Fibroblast of skin of right biceps (primary cell): Measurements from ENCODE around the gene CCR5AS.
A peak's percentile ranks its signal among the peaks of the same experiment; 100 is the strongest.
"Not testable (repeated sequence)": the region's sequence is repeated elsewhere in the genome, so short reads cannot be mapped to it uniquely, and the experiment has no call there.

Source experiments
- DNase-seq: peaks from one replicate; pipeline ENCODE4 v3.0.0-alpha.2; 2013

The CCR5AS gene

DNA sequence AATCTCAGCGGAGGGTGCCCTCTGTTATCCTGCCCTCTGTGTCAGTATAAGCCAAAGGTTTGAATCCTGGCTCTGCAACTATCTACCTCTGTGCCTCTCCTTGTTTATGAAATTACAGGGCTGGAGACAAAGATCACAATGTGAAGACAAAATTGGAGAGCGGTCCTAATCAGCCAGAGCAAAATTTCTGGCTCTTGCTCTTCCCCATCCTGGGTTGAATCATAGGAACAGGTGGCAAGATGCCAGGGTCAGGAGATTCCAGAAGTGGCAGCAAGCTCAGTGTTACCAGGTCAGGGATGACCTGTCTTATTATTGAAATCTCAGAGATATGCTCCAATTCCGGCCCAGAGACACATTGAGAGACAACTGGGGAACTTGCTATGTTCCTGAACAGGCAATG is 55.2 kb downstream of the CCR5AS start:
- DNase-seq = no peak

DNA sequence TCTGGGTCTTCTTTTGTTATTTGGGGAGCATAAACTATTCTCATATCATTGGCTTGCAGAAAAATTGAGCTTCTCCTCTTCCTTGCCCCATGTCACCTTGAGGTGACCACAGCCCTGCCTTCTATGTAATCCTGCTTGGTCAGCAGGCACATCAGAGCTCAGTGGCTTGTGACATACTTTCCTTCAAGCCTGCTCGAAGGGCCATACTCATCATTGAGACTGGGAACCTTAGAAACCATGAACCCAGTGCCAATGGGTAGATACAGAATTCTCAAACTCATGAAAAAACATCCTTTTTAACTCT is 56.7 kb downstream of the CCR5AS start:
- DNase-seq = no peak

DNA sequence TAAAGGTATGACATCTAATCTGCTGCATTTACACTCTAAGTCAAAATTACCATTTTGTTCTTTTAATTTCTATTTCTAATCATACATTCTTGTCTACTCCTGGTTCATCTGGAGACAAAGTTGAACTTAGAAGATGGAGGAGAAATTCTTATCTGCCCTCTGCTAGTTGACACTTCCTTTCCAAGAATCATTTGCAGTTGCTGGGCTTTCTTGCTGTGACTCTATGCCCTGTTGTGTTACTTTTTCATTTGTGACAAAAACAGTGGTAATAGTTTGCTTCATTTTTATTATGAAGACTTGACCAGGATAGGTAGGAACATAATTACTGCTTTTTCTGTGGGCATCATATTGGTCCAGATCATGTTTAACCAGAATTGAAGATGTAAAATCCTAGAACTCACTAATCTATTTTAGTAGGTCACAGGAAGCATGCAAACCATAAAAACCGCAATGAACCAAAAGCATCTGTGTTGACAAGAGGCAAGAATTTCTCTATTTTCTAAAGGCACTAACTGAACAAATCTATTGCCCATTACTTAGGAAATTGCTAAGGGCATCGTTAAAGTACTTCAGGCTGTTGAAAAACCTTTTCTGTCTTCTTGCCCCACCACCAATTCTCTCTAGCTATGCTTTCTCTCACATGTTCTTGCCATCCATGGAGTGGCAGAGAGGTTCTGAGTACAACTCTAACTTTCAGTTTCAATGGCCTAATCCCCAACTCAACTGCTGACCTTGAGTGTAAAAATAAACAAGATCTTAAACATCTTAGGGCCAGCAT is 57.2 kb downstream of the CCR5AS start:
- no peak for DNase-seq

DNA sequence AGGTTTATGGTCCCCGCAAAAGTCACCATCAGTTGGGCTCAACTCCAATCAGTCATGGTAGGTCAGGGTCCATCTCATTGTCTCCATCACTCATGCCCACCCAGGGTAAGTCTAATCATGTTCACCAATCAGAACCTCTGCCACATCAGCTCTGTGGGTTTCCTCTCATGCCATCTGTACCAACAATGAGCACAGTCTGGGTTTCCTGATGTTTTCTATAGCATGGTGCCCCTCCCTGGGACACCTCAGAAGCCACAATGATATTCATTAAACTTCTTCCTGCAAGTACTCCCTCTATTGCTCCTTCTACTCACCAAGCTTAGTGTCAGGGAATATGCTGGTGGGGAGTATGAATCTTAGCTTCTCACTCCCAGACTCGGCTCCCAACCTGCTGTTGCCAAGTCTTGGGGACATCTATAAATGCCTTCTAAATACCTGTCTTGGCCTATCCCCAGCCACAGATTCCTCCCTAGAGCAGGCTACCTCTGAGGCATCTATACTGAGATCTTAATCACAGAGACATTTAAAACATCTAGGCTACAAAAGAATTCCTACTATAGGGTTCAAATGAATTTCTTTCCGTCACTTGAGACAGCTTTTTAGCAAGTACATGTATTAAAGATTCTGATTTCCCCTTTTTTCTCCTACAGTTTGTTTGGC is 57.9 kb downstream of the CCR5AS start:
- DNase-seq = no peak

DNA sequence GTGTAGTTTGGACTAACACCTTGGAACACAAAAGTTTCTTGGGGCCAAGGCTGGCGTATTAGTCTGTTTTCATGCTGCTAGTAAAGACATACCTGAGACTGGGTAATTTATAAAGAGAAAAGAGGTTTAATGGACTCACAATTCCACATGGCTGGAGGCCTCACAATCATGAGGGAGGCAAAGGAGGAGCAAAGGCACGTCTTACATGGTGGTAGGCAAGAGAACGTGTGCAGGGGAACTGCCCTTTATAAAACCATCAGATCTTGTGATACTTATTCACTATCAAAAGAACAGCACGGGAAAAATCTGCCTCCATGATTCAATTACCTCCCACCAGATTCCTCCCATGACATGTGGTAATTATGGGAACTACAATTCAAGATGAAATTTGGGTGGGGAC is 62.4 kb downstream of the CCR5AS start:
- no peak for DNase-seq

DNA sequence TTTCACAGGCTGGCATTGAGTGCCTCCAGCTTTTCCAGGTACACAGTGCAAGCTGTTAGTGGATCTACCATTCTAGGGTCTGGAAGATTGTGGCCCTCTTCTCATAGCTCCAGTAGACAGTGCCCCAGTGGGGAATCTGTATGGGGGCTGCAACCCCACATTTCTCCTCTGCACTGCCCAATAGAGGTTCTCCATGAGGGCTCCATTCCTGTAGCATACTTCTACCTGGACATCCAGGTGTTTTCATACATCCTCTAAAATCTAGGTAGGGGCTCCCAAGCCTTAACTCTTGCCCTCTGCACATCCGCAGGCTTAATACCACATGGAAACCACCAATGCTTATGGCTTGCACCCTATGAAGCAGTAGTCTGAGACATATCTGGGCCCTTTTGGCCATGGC is 68.0 kb downstream of the CCR5AS start:
- DNase-seq = no peak

DNA sequence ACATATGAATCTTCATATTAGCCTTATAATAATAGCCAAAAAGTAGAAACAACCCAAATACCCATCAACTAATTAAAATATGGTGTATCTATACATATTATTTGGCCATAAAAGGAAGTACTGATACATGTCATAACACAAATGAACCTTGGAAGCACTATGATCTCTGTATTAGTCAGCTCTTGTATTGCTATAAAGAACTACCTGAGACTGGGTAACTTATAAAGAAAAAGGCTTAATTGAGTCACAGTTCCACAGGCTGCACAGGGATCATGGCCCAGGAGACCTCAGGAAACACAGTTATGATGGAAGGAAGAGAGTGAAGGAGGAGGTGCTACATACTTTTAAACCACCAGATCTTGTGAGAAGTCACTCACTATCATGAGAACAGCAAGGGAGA is 69.0 kb downstream of the CCR5AS start:
- DNase-seq = no peak

DNA sequence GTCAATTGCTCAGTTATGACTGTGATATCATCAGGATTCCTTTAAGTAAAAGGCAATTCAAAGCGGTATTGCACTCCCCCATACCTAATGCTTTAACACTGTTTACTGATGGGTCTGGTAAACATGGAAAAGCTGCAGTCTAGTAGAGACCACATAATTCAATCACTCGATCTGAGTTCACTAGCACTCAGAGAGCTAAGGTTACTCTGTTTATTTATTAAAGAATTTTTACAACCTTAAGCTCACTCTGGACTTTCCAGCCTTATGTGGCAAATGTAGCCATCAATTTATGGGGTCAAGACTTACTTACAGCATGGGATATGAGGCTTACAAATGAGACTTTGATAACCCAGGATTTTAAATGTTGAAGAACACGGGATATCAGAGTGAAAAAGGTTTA is 71.3 kb downstream of the CCR5AS start:
- no peak for DNase-seq

DNA sequence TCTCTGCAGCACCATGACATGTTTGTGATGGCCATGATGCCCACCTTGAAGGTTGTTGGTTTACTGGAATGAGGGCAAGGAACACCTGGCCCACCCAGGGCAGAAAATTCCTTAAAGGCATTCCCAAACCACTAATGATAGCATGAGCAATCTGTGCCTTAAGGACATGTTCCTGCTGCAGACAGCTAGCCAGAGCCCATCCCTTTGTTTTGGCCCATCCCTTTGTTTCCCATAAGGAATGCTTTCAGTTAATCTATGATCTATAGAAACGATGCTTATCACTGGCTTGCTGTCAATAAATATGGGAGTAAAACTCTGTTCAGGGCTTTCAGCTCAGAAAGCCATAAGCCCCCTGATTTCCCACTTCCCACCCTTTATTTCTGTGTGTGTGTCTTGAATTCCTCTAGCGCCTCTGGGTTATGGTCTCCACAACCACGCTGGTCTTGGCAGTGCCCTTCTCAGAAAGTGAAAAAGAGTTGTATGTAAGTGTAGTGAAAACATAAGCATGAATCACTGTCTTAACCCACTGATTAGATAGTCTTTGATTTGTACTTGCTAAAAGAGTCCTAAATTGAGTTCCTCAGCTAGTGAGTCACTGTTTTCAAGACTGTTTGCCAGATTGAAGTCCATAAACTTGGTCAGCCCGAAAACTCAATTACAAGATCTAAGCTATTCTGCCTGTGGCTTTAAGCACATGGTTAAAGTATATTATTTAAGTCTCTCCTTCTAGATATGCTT is 72.0 kb downstream of the CCR5AS start:
- peak; percentile 5 for DNase-seq

DNA sequence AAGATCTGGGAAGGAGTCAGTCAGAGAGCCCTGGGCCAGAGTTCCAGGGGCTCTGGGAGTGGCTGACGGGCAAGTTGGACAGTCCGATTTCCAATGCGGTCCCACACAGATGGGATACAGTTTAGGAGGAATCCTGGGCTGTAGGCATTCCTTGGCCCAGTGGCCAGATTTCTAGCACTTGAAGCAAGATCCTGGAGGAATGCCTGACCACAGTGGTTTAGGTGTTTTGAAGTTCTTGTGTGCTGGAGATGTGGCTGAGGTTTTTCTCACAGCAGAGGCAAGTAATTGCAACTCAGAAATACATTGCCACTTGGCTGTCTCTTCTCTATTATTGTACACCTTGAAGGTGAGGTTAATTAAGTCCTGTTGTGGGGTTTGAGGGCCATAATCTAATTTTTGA is 76.2 kb downstream of the CCR5AS start:
- DNase-seq = not testable (repeated sequence)

DNA sequence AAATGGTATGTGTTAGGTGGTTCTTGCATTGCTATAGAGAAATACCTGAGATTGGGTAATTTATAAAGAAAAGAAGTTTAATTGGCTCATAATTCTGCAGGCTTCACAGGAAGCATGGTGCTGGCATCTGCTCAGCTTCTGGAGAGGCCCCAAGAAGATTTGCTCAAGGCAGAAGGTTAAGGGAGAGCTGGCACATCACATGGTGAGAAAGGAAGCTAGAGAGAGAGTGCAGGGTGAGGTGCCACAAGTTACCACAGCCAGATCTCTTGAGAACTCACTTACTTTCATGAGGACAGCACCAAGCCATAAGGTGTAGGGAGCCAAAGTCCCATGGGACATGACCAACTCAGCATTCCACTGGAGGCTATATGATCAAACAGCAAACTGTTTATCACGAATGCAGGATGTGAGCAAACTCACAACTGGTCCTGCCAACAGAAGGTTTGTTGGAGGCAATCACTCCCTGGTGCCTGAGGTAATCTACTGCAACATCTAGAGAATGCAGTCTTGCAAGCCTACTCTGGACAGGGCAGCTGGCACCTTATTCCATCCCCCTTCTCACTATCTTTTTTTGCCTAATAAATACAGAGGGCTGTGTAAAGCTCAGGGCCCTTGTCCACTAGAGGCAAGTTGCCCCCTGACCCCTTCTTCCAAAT is 81.1 kb downstream of the CCR5AS start:
- no peak for DNase-seq

DNA sequence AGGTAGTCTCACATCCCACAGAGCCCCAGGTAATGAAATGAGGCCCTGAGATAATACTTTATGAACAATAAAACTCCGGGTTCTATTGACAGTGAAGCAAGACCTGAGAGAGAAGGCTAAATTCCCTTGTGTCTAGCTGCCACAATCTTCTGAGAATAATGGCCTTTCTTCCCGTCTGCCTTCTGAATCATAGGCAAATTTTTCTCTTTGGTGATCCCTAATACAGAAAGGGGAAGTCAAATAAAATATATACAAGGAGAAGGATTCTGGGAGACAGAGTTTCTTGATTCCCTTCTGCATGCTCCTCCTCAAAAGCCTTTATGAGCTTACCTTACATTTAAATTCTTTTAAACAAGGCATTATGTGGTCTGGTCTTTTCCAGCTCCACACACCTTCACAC is 82.8 kb downstream of the CCR5AS start:
- DNase-seq = no peak

DNA sequence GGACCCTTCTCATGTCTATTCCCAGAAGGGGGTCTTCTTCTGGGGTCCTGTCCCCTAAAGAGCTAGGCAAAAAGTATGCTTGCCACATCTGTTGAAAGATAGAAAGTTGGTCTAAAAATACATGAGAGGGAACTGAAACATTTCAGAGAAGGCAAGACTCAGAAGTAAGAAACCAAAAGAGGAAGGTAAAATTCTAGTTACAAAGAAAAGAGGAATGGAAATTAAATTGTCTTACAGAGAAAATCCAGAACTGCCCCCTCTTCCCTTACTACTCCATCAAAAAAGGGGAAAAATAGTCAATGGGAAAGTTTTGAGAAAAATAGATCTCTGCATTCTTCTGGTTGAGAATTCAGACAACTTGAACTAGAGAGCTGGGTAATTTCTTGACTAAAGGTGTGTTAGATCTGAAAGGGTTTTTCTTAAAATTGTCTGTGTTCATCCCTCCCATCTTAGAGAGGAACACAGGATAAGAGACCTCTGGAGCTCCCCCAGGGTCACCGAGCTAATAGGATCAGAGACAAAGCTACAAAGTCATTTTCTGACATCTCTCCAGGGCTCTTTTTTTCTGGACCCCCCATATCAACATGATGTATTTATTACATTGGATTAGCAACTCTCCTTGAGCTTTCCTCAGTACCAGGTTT is 85.3 kb downstream of the CCR5AS start:
- no peak for DNase-seq

DNA sequence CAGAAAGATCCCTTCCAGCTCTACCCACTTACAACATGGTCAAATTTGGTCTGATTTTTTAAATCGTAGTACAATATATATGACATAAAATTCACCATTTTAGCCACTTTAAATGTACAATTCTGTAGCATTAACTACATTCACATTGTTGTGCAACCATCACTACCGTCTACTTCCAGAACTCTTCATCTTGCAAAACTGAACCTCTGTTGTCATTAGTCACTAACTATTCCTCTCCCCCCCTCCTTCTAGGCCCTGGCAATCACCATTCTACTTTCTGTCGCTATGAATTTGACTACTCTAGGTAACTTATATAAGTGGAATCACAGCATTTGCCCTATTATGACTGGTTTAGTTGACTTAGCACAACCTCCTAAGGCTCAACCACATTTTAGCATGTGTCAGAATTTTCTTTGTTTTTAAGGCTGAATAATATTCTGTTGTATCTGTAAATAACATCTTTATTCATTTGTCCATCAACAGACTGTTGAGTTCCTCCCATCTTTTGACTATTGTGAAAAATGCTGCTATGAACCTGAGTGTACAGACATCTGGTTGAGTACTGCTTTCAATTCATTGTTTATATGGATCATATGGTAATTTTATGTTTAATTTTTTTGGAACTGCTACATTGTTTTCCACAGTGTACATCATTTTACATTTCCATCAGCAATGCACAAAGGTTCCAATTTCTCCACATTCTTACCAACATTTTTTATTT is 88.5 kb downstream of the CCR5AS start:
- no peak for DNase-seq

DNA sequence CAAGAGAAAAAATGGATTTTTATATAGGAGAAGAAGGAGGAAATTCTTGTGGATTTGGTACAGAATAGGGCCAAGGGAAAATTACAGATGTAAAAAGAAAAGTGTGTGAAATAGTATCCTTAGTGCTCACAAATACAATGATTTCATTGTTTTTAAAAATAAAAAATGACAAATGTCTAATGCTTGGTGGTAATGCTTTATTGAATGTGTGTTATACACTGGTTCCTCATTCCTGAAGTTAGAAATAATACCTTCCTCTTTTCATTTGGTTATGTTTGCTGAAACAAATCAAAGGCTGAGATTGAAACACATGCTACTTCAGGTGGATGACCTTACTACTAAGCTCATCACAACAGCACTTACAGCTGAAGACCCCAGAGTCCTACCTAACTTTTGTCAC is 90.7 kb downstream of the CCR5AS start:
- DNase-seq = no peak

DNA sequence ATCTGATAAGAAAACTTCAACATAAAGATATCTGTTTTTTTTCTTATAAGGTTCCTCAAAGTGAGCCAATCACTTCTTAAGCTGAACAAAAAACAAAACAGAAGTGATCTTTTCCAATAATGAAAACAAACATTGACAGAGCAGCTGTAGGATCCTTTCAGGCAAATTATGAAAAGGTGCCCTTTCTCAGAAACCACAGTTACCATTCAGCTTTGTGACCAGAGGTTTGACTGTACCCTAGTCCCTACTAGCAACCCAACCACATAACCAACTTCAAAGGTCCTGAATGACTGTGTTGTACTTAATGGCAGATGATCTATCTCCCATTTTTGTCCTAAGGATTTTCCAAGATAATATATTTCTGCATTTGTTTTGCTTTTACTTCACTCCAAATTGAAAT is 92.3 kb downstream of the CCR5AS start:
- DNase-seq = no peak
